ENCODE results near the gene TRPC4. TPM values are rescaled to one million over a fixed set of nuclear protein-coding genes. Genes with fewer than 3 reads are reported as not detected.

The TRPC4 gene
- total RNA-seq, 1 experiment from 2014 or later: 19.0 TPM

DNA sequence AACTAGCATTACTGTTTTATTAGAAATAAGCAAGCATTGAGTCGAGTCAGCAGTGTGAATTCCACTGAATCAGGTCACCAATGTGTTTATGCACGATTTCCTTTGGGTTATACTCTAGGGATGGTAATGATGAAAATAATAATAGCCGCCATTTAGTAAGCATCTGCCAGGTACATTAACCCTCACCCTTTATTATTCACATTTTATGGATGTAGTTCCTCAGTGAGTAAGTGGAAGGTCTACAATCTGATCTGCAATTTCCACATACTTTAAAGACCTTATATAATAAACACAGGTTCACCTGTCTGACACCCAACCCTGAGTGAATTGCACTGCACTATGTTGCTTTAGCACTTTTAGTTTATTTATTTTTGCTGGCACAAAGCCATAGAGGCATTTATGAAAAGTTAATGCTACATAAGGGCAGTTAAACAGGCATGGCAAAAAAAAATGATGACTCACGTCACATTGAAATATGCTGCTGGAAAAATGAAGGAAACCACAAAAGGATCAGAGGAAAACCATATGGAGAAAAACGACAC lies 122.4 kb downstream of the TRPC4 start:
- no peak overlapping the region for H4K8ac ChIP-seq (replicated peaks; ENCODE audit: insufficient read length, low read depth, low read length)
- H3T11ph ChIP-seq (ENCODE audit: low read length): no peak overlapping the region
- no CpG with 5 or more reads among the region's 5 CpGs for WGBS (ENCODE audit: extremely low coverage, insufficient read length, low lambda C conversion rate)
- DNase-seq: no peak
- no peak overlapping the region for H2BK20ac ChIP-seq (ENCODE audit: low read depth, low read length, poor library complexity, severe bottlenecking)
- H3K9me3 ChIP-seq (ENCODE audit: control insufficient read depth, low read depth, low read length): no peaks in the 10 kb centered on the region
- H3K27ac ChIP-seq (ENCODE audit: insufficient read length, low read depth, low read length): no peak overlapping the region
- H2AK5ac ChIP-seq (ENCODE audit: insufficient read length, low read length): no peak overlapping the region
- no peak overlapping the region for H4K5ac ChIP-seq (ENCODE audit: insufficient read length, low read depth, low read length)
- no peak overlapping the region for H3K14ac ChIP-seq (ENCODE audit: insufficient read depth, low read length)
- no peak overlapping the region for H3K56ac ChIP-seq (ENCODE audit: insufficient read length, low read depth, low read length)
- Mint-ChIP-seq H3K4me3 (no peak overlapping the region), H3K9me3 (no peaks in the 10 kb centered on the region), H3K36me3 (ENCODE audit: insufficient read depth in 1 of 3, low read depth in 3 of 3) (no peaks in the 10 kb centered on the region), H3K27ac (no peak overlapping the region), H3K27me3 (ENCODE audit: low read depth) (no peaks in the 10 kb centered on the region), H3K4me1 (no peaks in the 10 kb centered on the region)
- no peak for TF ChIP-seq CTCF (conservative IDR thresholded peaks at IDR 0.05)
- no peak overlapping the region for H4K91ac ChIP-seq (ENCODE audit: insufficient read length, low read depth, low read length)
- H2BK15ac ChIP-seq (ENCODE audit: low read depth, low read length): no peak overlapping the region
- no peak overlapping the region for H2BK120ac ChIP-seq (ENCODE audit: low read depth, low read length, poor library complexity, severe bottlenecking)
- no peak overlapping the region for H3K4me2 ChIP-seq (ENCODE audit: insufficient read depth, insufficient read length, low read length)
- H2BK12ac ChIP-seq (ENCODE audit: insufficient read length, low read depth, low read length): no peak overlapping the region
- no peak overlapping the region for H3K9ac ChIP-seq (ENCODE audit: extremely low read depth, insufficient read length, low read length)
- H3K27me3 ChIP-seq (ENCODE audit: insufficient read depth, low read length): no peaks in the 10 kb centered on the region
- H2BK5ac ChIP-seq (ENCODE audit: insufficient read length, low read length): no peak overlapping the region
- no peaks in the 10 kb centered on the region for H3K79me1 ChIP-seq (ENCODE audit: insufficient read depth, low read depth, low read length, poor library complexity, severe bottlenecking)
- H3K23ac ChIP-seq (ENCODE audit: insufficient read length, low read depth, low read length): no peak overlapping the region
- H3K18ac ChIP-seq (ENCODE audit: insufficient read length, low read depth, low read length): no peak overlapping the region
- H3K23me2 ChIP-seq (ENCODE audit: insufficient read length, low read depth, low read length, poor library complexity, severe bottlenecking): no peaks in the 10 kb centered on the region
- no peak overlapping the region for H2AFZ ChIP-seq (ENCODE audit: low read length)
- H4K20me1 ChIP-seq (ENCODE audit: control insufficient read depth, insufficient read depth, insufficient read length): no peaks in the 10 kb centered on the region
- no peak overlapping the region for H3K4ac ChIP-seq (ENCODE audit: low read depth, low read length)
- H3K4me1 ChIP-seq (ENCODE audit: insufficient read depth, low read length): no peaks in the 10 kb centered on the region
- no peaks in the 10 kb centered on the region for H3K79me2 ChIP-seq (ENCODE audit: insufficient read depth, low read length)

All from H9 (cell line).